ENCODE measurements around the gene PPM1D. TPM values are rescaled to one million over a fixed set of nuclear protein-coding genes. Genes with fewer than 3 reads are reported as not detected.
A peak's percentile ranks its signal among the peaks of the same experiment; 100 is the strongest.
"Not testable (repeated sequence)": the region's sequence is repeated elsewhere in the genome, so short reads cannot be mapped to it uniquely, and the experiment has no call there.

The PPM1D gene
- total RNA-seq, 4 donors from 2014 or later = 11.3 to 19.5 (median 15.2) TPM

GRCh38 chr17:60602871-60603270 is 2.9 kb downstream of the PPM1D start:
- intact Hi-C loops (cut with DNase I) = no loop called here
- peaks cover 12 to 13% of the 10 kb centered on the region in 2 donors for H3K4me1 ChIP-seq

GRCh38 chr17:60603477-60603876 is 3.5 kb downstream of the PPM1D start:
- H3K27me3 ChIP-seq; H3K4me3 ChIP-seq (replicated peaks in 1 of 3); H3K9me3 ChIP-seq; H3K36me3 ChIP-seq; H3K27ac ChIP-seq; intact Hi-C loops (cut with DNase I): not testable (repeated sequence)
- WGBS, 2 donors = 89 to 90% methylated on average over 10 of the region's 10 CpGs
- peaks cover 12 to 13% of the 10 kb centered on the region in 2 donors for H3K4me1 ChIP-seq
- peak in 1 of 2 donors; percentile 14 for DNase-seq

More at GRCh38 chr17:60602871-60603270, 2.9 kb downstream of the PPM1D start:
- TF ChIP-seq POLR2A (IDR thresholded peaks at IDR 0.05) (no peak), CTCF (IDR thresholded peaks at IDR 0.05) (no peak)
- WGBS, 2 donors = 6 to 12% methylated on average over 1 of the region's 1 CpG
- no peaks in the 10 kb centered on the region for H3K36me3 ChIP-seq
- H3K27ac ChIP-seq = peak overlapping the region in 1 of 3 donors; percentile 58
- H3K4me3 ChIP-seq (replicated peaks in 1 of 3) = peak overlapping the region in 1 of 3 donors; percentile 92
- DNase-seq = no peak
- H3K27me3 ChIP-seq = no peaks in the 10 kb centered on the region
- H3K9me3 ChIP-seq = no peaks in the 10 kb centered on the region

- H3K4me3 ChIP-seq (replicated peaks in 1 of 3) = no peak overlapping the region
- H3K36me3 ChIP-seq = no peaks in the 10 kb centered on the region
- peak in 1 of 2 donors; percentile 8 for DNase-seq
- intact Hi-C loops (cut with DNase I) = no loop called here
- no peak for TF ChIP-seq CTCF (IDR thresholded peaks at IDR 0.05)
- TF ChIP-seq POLR2A (IDR thresholded peaks at IDR 0.05) = no peak
- H3K27ac ChIP-seq = no peak overlapping the region
- peaks cover 9 to 12% of the 10 kb centered on the region in 2 donors for H3K4me1 ChIP-seq
- no peaks in the 10 kb centered on the region for H3K9me3 ChIP-seq
- H3K27me3 ChIP-seq = no peaks in the 10 kb centered on the region
- WGBS, 2 donors = 83 to 92% methylated on average over 5 of the region's 5 CpGs
Observed at GRCh38 chr17:60604686-60605334, 4.8 kb downstream of the PPM1D start.

- Histone ChIP-seq H3K36me3 (no peaks in the 10 kb centered on the region), H3K4me1 (peaks cover 16 to 17% of the 10 kb centered on the region in 2 donors), H3K27me3 (no peaks in the 10 kb centered on the region), H3K4me3 (replicated peaks in 1 of 3) (no peak overlapping the region), H3K27ac (no peak overlapping the region), H3K9me3 (no peaks in the 10 kb centered on the region)
- TF ChIP-seq CTCF (IDR thresholded peaks at IDR 0.05) = no peak
- no peak for TF ChIP-seq POLR2A (IDR thresholded peaks at IDR 0.05)
- DNase-seq = no peak
- intact Hi-C loops (cut with DNase I) = no loop called here
Observed at GRCh38 chr17:60606036-60606435, 6.0 kb downstream of the PPM1D start.

GRCh38 chr17:60610473-60610872 is 10.5 kb downstream of the PPM1D start:
- H3K27me3 ChIP-seq = no peaks in the 10 kb centered on the region
- no peak for DNase-seq
- H3K27ac ChIP-seq = no peak overlapping the region
- intact Hi-C loops (cut with DNase I) = no loop called here
- no peak overlapping the region for H3K4me3 ChIP-seq (replicated peaks in 1 of 3)
- TF ChIP-seq POLR2A (IDR thresholded peaks at IDR 0.05) (no peak), CTCF (IDR thresholded peaks at IDR 0.05) (no peak)
- peaks cover 12 to 16% of the 10 kb centered on the region in 2 donors for H3K4me1 ChIP-seq
- H3K9me3 ChIP-seq = no peaks in the 10 kb centered on the region
- WGBS, 2 donors = 74 to 78% methylated on average over 2 of the region's 2 CpGs
- H3K36me3 ChIP-seq = no peaks in the 10 kb centered on the region

GRCh38 chr17:60611321-60611720 is 11.3 kb downstream of the PPM1D start:
- H3K27me3 ChIP-seq; H3K27ac ChIP-seq; H3K4me3 ChIP-seq (replicated peaks in 1 of 3); intact Hi-C loops (cut with DNase I); H3K36me3 ChIP-seq; H3K9me3 ChIP-seq: not testable (repeated sequence)
- H3K4me1 ChIP-seq = peaks cover 16 to 18% of the 10 kb centered on the region in 2 donors
- WGBS, 2 donors = 45 to 49% methylated on average over 5 of the region's 5 CpGs
- DNase-seq = peak; percentile 64 to 74

All from thyroid gland (tissue), 4 donors.